Inflammatory macrophage (primary cell): ENCODE measurements around the gene NAP1L4.

ENCODE experiments used
- DNase-seq, 2 donors: peaks; one replicate each; pipeline ENCODE4 v3.0.0-alpha.2; 2020 to 2022

NAP1L4 gene

DNA sequence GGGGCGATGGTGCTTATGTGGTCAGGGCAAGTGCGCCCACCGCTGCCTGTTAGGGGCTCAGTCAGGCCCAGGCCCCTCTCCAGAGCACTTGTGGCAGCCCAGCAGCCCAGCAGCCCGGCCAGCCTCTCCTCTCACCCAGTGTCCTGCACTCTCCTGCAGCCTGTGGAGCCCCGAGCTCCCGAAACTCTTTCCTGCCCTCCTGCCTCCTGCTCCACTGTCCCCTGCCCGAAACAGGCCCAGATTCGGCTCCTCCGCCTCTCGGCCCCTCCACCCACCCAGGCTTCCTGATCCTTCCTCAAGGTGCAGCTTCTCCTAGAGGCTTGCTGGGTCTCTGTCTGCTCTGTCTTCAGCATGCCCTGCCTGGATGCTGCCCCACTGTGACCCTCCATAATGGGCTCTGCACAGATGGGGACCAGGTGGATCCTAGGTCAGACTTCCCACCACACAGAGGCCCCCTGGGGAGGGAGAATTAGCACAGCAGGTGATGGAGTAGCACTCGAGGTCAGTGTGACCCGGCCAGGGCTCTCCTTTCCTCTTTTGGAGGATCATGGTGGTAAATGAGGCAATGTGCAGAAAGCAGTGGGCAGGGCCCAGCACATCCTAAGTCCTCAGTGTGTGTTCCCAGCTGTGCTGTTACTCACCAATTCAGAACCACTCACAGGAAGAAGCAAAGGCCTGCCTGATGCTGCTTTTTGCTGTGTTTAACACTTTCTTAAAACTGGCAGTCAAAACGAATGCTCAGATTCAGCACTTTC is 18.6 kb upstream of the NAP1L4 start:
- peak; percentile 17 to 47 for DNase-seq

- DNase-seq, result no peak
Measured at GRCh38 chr11:3010004-3010403, 17.9 kb upstream of the NAP1L4 start.

DNA sequence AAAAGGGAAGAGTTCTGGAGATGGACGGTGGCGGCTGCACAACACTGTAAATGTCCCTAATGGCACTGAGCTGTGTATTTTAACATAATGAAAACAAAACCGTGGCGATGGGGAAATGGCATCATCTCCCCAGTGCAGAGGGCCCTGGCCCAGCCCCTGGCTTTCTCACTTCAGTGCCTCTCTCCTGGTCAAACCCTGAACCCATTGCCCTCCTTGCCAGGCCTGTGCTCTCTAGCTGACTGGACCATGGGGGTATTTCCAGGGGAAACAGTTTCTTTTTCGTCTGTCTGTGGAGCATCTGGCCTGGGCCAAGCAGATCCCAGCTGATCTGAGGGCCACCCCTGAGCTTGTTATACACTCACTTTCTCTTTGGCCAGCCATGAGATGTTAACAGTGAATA is 17.4 kb upstream of the NAP1L4 start:
- DNase-seq, result no peak

- DNase-seq, result no peak
Measured at GRCh38 chr11:3008746-3009336, 16.7 kb upstream of the NAP1L4 start.

GRCh38 chr11:3007404-3008010 is 15.4 kb upstream of the NAP1L4 start:
- DNase-seq, result no peak

- DNase-seq, result no peak
Measured at GRCh38 chr11:3006505-3007260, 14.6 kb upstream of the NAP1L4 start.

DNA sequence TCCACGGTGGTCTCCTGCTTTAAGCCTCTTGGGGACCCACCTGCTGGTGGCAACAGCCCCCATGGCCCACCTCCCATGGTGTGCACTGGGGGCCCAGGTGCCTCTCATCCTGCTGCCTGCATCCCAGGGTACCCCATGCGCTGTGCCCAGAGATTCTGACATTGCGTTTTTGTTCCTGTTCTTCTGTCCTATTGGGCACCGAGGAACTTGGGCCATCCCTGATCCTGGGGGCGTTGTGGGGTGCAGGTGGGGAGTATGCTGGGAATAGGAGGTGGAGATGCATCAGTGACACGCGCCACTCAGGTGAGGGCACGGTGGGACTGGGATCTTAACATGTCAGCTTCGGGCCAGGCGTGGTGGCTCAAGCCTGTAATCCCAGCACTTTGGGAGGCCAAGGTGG is 12.4 kb upstream of the NAP1L4 start:
- no peak for DNase-seq

DNA sequence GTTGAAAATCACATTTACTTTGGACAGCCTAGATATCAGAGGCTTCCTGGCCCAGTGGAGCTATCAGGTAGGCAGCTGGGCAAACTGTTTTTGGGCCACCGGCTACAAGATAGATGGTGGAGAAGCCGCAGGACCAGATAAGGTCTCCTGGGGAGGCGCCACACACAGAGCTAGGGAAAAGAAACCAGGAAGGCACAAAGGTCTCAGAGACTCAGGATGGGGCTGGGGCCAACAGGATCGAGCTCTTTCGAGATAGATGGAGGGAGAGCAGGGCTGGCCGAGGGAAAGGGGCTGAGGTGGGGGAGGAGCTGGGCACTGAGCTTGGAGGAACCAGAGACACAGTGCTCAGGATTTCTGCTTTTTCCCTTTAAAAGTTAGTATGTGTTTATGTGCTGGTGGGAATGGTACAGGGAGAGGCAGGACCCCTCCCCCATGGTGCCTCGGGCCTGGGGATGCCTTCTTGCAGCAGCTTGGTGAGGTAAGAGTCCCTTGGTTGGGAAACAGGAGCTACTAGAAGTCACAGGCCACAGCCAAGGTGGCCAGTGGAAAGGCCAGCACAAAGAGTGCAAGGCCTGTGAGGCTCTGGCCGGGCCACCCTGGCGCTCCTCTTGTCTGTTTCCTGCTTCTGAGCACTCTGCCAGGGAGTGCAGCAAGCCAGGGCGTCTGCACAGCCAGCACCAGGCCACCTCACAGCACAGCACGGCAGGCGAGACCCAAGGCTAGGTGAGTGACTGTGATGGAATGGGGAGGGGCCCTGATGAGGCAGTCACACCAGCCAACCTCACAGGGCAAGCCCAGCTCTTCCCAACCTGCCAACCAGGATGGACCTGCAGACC is 11.5 kb upstream of the NAP1L4 start:
- DNase-seq, result no peak

GRCh38 chr11:3002871-3003270 is 10.7 kb upstream of the NAP1L4 start:
- no peak for DNase-seq

DNA sequence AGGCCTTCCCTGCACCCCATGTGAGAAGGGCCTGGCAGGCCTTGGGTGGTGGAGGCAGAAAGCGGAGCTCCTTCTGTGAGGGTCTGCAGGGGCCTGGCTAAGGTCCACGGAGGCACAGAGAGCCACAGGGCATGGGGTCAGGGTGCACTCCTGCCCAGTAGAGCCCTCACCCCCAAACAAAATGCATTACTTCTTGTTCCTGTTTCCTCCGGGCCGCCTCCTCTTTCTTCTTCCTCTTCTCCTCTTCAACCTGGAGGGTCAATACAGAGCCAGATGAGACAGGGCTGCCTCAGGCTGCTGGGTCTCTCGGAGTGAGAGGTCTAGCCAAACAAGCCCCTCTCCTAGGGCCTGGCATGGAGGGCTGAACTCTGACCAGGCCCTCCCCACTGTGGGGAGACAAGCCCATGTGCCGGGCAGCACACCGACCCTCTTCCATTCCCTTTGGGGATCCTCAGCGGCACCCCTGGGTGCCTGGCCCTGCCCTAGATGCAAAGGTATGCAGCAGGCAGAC is 10.3 kb upstream of the NAP1L4 start:
- no peak for DNase-seq

DNA sequence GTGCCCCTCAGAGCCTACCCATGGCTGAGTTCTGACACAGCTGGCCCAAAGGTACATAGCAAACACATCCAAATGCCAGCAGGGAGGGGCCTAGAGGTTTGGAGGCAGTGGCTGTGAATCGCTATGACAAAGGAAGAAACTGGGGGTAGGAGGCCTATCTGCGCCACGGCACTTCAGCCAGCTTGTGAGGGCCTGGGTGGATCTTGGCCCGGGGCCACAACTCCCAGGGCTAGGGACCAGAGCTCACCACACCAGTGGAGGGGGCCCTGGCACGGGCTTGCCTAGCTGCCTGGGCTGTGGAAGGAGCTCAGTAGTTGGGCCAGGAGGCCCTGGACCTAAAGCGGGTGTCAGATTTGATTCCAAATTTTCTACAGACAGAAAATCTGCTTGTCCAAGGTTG is 9.4 kb upstream of the NAP1L4 start:
- DNase-seq, result no peak

GRCh38 chr11:3000032-3000961 is 8.2 kb upstream of the NAP1L4 start:
- DNase-seq, result no peak

DNA sequence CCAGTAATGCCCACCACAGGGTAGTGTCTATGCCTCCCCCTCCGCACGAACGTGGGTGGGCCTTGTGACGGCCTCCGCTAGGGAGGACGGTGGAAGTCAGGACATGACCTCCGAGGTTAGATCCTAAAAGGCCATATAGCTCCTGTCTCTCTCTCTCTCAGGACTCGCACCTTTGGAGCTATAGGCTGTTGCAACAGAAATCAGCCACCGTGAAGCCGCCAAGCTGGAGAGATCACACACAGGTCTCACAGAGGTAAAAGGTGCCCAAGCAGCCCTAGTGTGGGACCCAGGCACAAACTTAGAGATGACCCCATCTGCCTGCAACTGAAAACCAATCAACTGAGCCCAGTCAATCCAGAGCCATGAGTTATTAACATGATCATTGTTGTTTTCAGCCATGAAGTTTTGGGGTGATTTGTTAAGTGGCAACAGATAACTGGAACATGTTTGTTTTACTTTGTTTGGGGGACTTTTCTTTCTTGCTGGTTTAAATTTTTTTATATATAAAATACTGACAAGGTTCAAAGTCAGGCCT is 7.4 kb upstream of the NAP1L4 start:
- no peak for DNase-seq

- DNase-seq, result no peak
Measured at GRCh38 chr11:2998073-2998850, 6.1 kb upstream of the NAP1L4 start.

- DNase-seq, result no peak
Measured at GRCh38 chr11:2997406-2997805, 5.3 kb upstream of the NAP1L4 start.

DNA sequence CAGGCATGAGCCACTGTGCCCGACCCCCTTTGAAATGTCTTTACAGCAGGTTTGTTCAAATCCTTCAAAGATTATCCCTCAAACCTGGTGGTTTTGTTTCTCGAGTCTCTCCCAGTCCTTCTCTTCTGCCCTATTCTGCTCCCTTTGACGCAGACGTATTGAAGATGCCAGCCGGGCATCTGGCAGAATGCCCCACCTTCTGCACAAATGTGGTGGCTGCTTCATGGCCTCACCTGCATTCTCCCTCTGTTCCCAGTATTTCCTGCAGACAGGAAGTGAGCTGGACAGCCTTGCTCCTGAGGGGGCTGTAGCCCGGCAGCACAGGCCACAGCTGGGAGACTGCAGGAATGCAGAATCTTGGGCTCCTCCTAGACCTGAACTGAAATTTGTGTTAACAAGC is 4.8 kb upstream of the NAP1L4 start:
- no peak for DNase-seq

DNA sequence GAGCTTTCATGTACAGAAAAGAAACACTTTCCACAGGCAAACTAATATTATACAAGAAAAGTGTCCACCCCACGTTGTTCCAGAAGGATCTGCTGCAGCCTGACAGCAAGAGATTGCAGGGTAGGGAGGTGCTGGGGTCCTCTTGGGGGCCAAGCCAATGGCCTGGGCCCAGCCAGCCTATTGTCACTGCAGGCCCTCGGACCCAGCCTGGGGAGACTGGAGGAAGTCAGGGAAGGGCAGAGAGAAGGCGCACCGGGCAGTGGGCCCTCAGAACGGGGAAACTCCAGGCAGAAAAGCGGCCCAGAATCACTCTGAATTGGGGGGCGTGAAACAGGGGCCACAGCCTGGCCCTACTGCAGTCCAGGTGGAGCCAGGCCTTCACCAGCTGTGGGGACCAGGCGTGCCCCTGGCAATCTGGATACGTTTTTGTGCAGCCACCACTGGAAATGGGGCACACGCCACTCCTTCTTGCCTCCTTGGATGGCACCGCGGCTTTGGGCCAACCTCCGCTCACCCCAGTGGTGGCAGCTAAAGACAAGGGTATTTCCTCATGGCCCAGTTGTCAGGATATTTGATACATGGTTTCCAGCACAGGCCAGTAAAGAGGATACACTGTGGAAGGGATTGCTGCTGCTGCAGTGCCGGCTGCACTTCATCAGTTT is 3.9 kb upstream of the NAP1L4 start:
- no peak for DNase-seq

GRCh38 chr11:2995031-2995561 is 3.0 kb upstream of the NAP1L4 start:
- DNase-seq, result no peak

DNA sequence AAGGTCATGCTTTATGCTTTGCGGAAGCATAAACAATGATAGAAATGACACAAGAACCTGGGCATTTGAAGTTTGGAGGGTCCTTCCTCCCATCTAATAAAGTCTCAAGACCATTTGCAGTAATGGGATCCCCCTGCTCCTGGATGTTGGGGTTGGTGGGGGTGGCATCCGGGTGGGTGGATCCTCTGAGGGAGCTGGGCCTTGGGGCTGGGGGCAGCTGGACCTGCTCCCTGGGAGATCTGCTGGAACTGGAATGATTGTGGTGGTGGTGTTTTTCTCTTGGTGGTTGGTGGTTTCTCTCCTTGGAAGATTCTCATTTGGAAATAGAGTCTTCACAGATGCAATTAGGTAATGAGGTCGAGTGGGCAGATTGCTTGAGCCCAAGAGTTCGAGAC is 2.2 kb upstream of the NAP1L4 start:
- no peak for DNase-seq
